ENCODE data around the gene LEAP2. TPM values are rescaled to one million over a fixed set of nuclear protein-coding genes. Genes with fewer than 3 reads are reported as not detected.
A peak's percentile ranks its signal among the peaks of the same experiment; 100 is the strongest.

LEAP2 gene
- total RNA-seq, 1 donor from 2014 or later, result 3.6 TPM

- no peaks in the 10 kb centered on the region for H3K9me3 ChIP-seq (ENCODE audit: low read depth)
- peaks cover 100% of the 10 kb centered on the region for H3K27me3 ChIP-seq
- peaks cover 20% of the 10 kb centered on the region for H3F3A ChIP-seq (ENCODE audit: low read depth)
- peak overlapping the region; percentile 90 for H2AFZ ChIP-seq (replicated peaks)
- H3K9ac ChIP-seq, result no peak overlapping the region
- no peaks in the 10 kb centered on the region for H3K36me3 ChIP-seq
- H4K20me1 ChIP-seq (ENCODE audit: low read depth), result no peaks in the 10 kb centered on the region
- H3K4me3 ChIP-seq, result peak overlapping the region; percentile 44
- no peaks in the 10 kb centered on the region for H3K79me2 ChIP-seq (ENCODE audit: low read depth)
- H3K27me3 Mint-ChIP-seq (ENCODE audit: insufficient read depth, low read depth), result peaks cover 35% of the 10 kb centered on the region
- H3K27ac Mint-ChIP-seq, result no peak overlapping the region
- peak overlapping the region; percentile 79 for H3K4me2 ChIP-seq
- no peak overlapping the region for H3K4me3 Mint-ChIP-seq
- H3K4me1 ChIP-seq, result no peaks in the 10 kb centered on the region
- peaks cover 3% of the 10 kb centered on the region for H3K36me3 Mint-ChIP-seq
- DNase-seq (ENCODE audit: low spot score), result peak; percentile 57
- TF ChIP-seq EZH2phosphoT487 (IDR thresholded peaks at IDR 0.05) (no peak), EZH2 (IDR thresholded peaks at IDR 0.05) (peak; percentile 90)
- H3K9me3 Mint-ChIP-seq, result peaks cover 2% of the 10 kb centered on the region
- peaks cover 3% of the 10 kb centered on the region for H3K4me1 Mint-ChIP-seq
- H3K27ac ChIP-seq, result no peak overlapping the region
These were observed 47.6 kb upstream of the LEAP2 start for GRCh38 chr5:132825834-132826391.

- Histone ChIP-seq H3K4me3 (no peak overlapping the region), H3K36me3 (no peaks in the 10 kb centered on the region), H4K20me1 (ENCODE audit: low read depth) (no peaks in the 10 kb centered on the region), H3K79me2 (ENCODE audit: low read depth) (no peaks in the 10 kb centered on the region), H3K4me1 (no peaks in the 10 kb centered on the region), H3K9ac (no peak overlapping the region), H3K27ac (no peak overlapping the region), H3K9me3 (ENCODE audit: low read depth) (no peaks in the 10 kb centered on the region), H3F3A (ENCODE audit: low read depth) (peaks cover 20% of the 10 kb centered on the region), H3K4me2 (no peak overlapping the region), H3K27me3 (peaks cover 100% of the 10 kb centered on the region), H2AFZ (replicated peaks) (no peak overlapping the region)
- Mint-ChIP-seq H3K36me3 (peaks cover 3% of the 10 kb centered on the region), H3K27me3 (ENCODE audit: insufficient read depth, low read depth) (peaks cover 39% of the 10 kb centered on the region), H3K27ac (no peak overlapping the region), H3K4me1 (peaks cover 5% of the 10 kb centered on the region), H3K4me3 (no peak overlapping the region), H3K9me3 (peaks cover 2% of the 10 kb centered on the region)
- TF ChIP-seq CTCF (IDR thresholded peaks at IDR 0.05), result no peak
- TF ChIP-seq EZH2phosphoT487 (IDR thresholded peaks at IDR 0.05), result no peak
- TF ChIP-seq EZH2 (IDR thresholded peaks at IDR 0.05), result no peak
- DNase-seq (ENCODE audit: low spot score), result no peak
These were observed 46.9 kb upstream of the LEAP2 start for GRCh38 chr5:132826424-132827082.

- H3K27ac ChIP-seq, result no peak overlapping the region
- Mint-ChIP-seq H3K9me3 (peaks cover 2% of the 10 kb centered on the region), H3K4me3 (peak overlapping the region; percentile 31), H3K4me1 (peaks cover 5% of the 10 kb centered on the region), H3K27ac (no peak overlapping the region), H3K36me3 (peaks cover 3% of the 10 kb centered on the region), H3K27me3 (ENCODE audit: insufficient read depth, low read depth) (peaks cover 40% of the 10 kb centered on the region)
- DNase-seq (ENCODE audit: low spot score), result no peak
- H4K20me1 ChIP-seq (ENCODE audit: low read depth), result no peaks in the 10 kb centered on the region
- H3K9me3 ChIP-seq (ENCODE audit: low read depth), result no peaks in the 10 kb centered on the region
- H3K4me2 ChIP-seq, result no peak overlapping the region
- H3K4me3 ChIP-seq, result no peak overlapping the region
- H3K4me1 ChIP-seq, result no peaks in the 10 kb centered on the region
- TF ChIP-seq EZH2phosphoT487 (IDR thresholded peaks at IDR 0.05), result no peak
- no peak for TF ChIP-seq EZH2 (IDR thresholded peaks at IDR 0.05)
- no peak for TF ChIP-seq CTCF (IDR thresholded peaks at IDR 0.05)
- H3K27me3 ChIP-seq, result peaks cover 100% of the 10 kb centered on the region
- no peaks in the 10 kb centered on the region for H3K79me2 ChIP-seq (ENCODE audit: low read depth)
- no peaks in the 10 kb centered on the region for H3K36me3 ChIP-seq
- no peak overlapping the region for H2AFZ ChIP-seq (replicated peaks)
- H3F3A ChIP-seq (ENCODE audit: low read depth), result peaks cover 12% of the 10 kb centered on the region
- H3K9ac ChIP-seq, result no peak overlapping the region
These were observed 45.4 kb upstream of the LEAP2 start for GRCh38 chr5:132827943-132828673.
